Measurements from ENCODE around the gene DEFB132.
"Not testable (repeated sequence)": the region's sequence is repeated elsewhere in the genome, so short reads cannot be mapped to it uniquely, and the experiment has no call there.

DEFB132 gene

GRCh38 chr20:227439-228105 is 30.0 kb upstream of the DEFB132 start:
- no peak overlapping the region for H3K9ac ChIP-seq (ENCODE audit: low read depth, low read length)

GRCh38 chr20:235891-236290 is 21.6 kb upstream of the DEFB132 start:
- no peak overlapping the region for H3K9ac ChIP-seq (ENCODE audit: low read depth, low read length)
- H3K4me3 ChIP-seq (ENCODE audit: low read depth, low read length), result no peak overlapping the region
- H3K36me3 ChIP-seq (ENCODE audit: control insufficient read depth, insufficient read depth, low read length), result no peaks in the 10 kb centered on the region
- peaks cover 3% of the 10 kb centered on the region; the same call in 1 of the 2 replicates for H3K9me3 ChIP-seq (ENCODE audit: control insufficient read depth, insufficient read depth, low read length)
- H3K4me1 ChIP-seq (ENCODE audit: control insufficient read depth, insufficient read depth, low read length), result no peaks in the 10 kb centered on the region
- H3K27ac ChIP-seq (ENCODE audit: low read depth, low read length), result no peak overlapping the region
- H3K27me3 ChIP-seq (ENCODE audit: control insufficient read depth, insufficient read depth, low read length), result peaks cover 21% of the 10 kb centered on the region; the same call in 1 of the 2 replicates

More at GRCh38 chr20:227439-228105, 30.0 kb upstream of the DEFB132 start:
- H3K4me3 ChIP-seq (ENCODE audit: low read depth, low read length), result no peak overlapping the region
- H3K4me1 ChIP-seq (ENCODE audit: control insufficient read depth, insufficient read depth, low read length), result no peaks in the 10 kb centered on the region
- H3K9me3 ChIP-seq (ENCODE audit: control insufficient read depth, insufficient read depth, low read length), result peaks cover 5% of the 10 kb centered on the region
- no peak overlapping the region for H3K27ac ChIP-seq (ENCODE audit: low read depth, low read length)
- no peaks in the 10 kb centered on the region for H3K36me3 ChIP-seq (ENCODE audit: control insufficient read depth, insufficient read depth, low read length)
- H3K27me3 ChIP-seq (ENCODE audit: control insufficient read depth, insufficient read depth, low read length), result peaks cover 8% of the 10 kb centered on the region; the same call in 1 of the 2 replicates

GRCh38 chr20:237489-237888 is 20.0 kb upstream of the DEFB132 start:
- Histone ChIP-seq H3K36me3 (ENCODE audit: control insufficient read depth, insufficient read depth, low read length) (no peaks in the 10 kb centered on the region), H3K4me1 (ENCODE audit: control insufficient read depth, insufficient read depth, low read length) (no peaks in the 10 kb centered on the region), H3K27ac (ENCODE audit: low read depth, low read length) (no peak overlapping the region), H3K9me3 (ENCODE audit: control insufficient read depth, insufficient read depth, low read length) (no peaks in the 10 kb centered on the region), H3K27me3 (ENCODE audit: control insufficient read depth, insufficient read depth, low read length) (peaks cover 34% of the 10 kb centered on the region), H3K9ac (ENCODE audit: low read depth, low read length) (no peak overlapping the region), H3K4me3 (ENCODE audit: low read depth, low read length) (no peak overlapping the region)

- peaks cover 39% of the 10 kb centered on the region for H3K27me3 ChIP-seq (ENCODE audit: control insufficient read depth, insufficient read depth, low read length)
- H3K4me1 ChIP-seq (ENCODE audit: control insufficient read depth, insufficient read depth, low read length), result no peaks in the 10 kb centered on the region
- H3K4me3 ChIP-seq (ENCODE audit: low read depth, low read length), result no peak overlapping the region
- H3K9ac ChIP-seq (ENCODE audit: low read depth, low read length), result no peak overlapping the region
- H3K27ac ChIP-seq (ENCODE audit: low read depth, low read length), result no peak overlapping the region
- no peaks in the 10 kb centered on the region for H3K36me3 ChIP-seq (ENCODE audit: control insufficient read depth, insufficient read depth, low read length)
- H3K9me3 ChIP-seq (ENCODE audit: control insufficient read depth, insufficient read depth, low read length), result no peaks in the 10 kb centered on the region
These were observed 19.6 kb upstream of the DEFB132 start for GRCh38 chr20:237929-238328.

GRCh38 chr20:242905-243304 is 14.6 kb upstream of the DEFB132 start:
- H3K27ac ChIP-seq (ENCODE audit: low read depth, low read length), result no peak overlapping the region
- H3K4me3 ChIP-seq (ENCODE audit: low read depth, low read length), result no peak overlapping the region
- H3K27me3 ChIP-seq (ENCODE audit: control insufficient read depth, insufficient read depth, low read length), result peaks cover 69% of the 10 kb centered on the region
- no peaks in the 10 kb centered on the region for H3K36me3 ChIP-seq (ENCODE audit: control insufficient read depth, insufficient read depth, low read length)
- H3K4me1 ChIP-seq (ENCODE audit: control insufficient read depth, insufficient read depth, low read length), result no peaks in the 10 kb centered on the region
- no peaks in the 10 kb centered on the region for H3K9me3 ChIP-seq (ENCODE audit: control insufficient read depth, insufficient read depth, low read length)
- H3K9ac ChIP-seq (ENCODE audit: low read depth, low read length), result no peak overlapping the region

- H3K27ac ChIP-seq (ENCODE audit: low read depth, low read length), result peak overlapping the region; percentile 14
- H3K9me3 ChIP-seq (ENCODE audit: control insufficient read depth, insufficient read depth, low read length), result 0 out of 2 replicates have a peak, but pooled peaks cover 6% of the 10 kb centered on the region
- no peaks in the 10 kb centered on the region for H3K36me3 ChIP-seq (ENCODE audit: control insufficient read depth, insufficient read depth, low read length)
- H3K27me3 ChIP-seq (ENCODE audit: control insufficient read depth, insufficient read depth, low read length), result peaks cover 95% of the 10 kb centered on the region
- H3K4me3 ChIP-seq (ENCODE audit: low read depth, low read length), result no peak overlapping the region
- H3K4me1 ChIP-seq (ENCODE audit: control insufficient read depth, insufficient read depth, low read length), result peaks cover 12% of the 10 kb centered on the region
- no peak overlapping the region for H3K9ac ChIP-seq (ENCODE audit: low read depth, low read length)
These were observed 6.2 kb upstream of the DEFB132 start for GRCh38 chr20:251354-251753.

GRCh38 chr20:252801-253200 is 4.7 kb upstream of the DEFB132 start:
- H3K4me1 ChIP-seq (ENCODE audit: control insufficient read depth, insufficient read depth, low read length), result peaks cover 12% of the 10 kb centered on the region
- no peak overlapping the region for H3K4me3 ChIP-seq (ENCODE audit: low read depth, low read length)
- H3K9me3 ChIP-seq (ENCODE audit: control insufficient read depth, insufficient read depth, low read length), result 0 out of 2 replicates have a peak, but pooled peaks cover 6% of the 10 kb centered on the region
- no peak overlapping the region for H3K27ac ChIP-seq (ENCODE audit: low read depth, low read length)
- no peak overlapping the region for H3K9ac ChIP-seq (ENCODE audit: low read depth, low read length)
- no peaks in the 10 kb centered on the region for H3K36me3 ChIP-seq (ENCODE audit: control insufficient read depth, insufficient read depth, low read length)
- H3K27me3 ChIP-seq (ENCODE audit: control insufficient read depth, insufficient read depth, low read length), result peaks cover 95% of the 10 kb centered on the region

- Histone ChIP-seq H3K4me1 (ENCODE audit: control insufficient read depth, insufficient read depth, low read length) (peaks cover 12% of the 10 kb centered on the region), H3K27me3 (ENCODE audit: control insufficient read depth, insufficient read depth, low read length) (peaks cover 96% of the 10 kb centered on the region)
- not testable (repeated sequence) for H3K4me3 ChIP-seq (ENCODE audit: low read depth, low read length); H3K9ac ChIP-seq (ENCODE audit: low read depth, low read length); H3K36me3 ChIP-seq (ENCODE audit: control insufficient read depth, insufficient read depth, low read length); H3K9me3 ChIP-seq (ENCODE audit: control insufficient read depth, insufficient read depth, low read length); H3K27ac ChIP-seq (ENCODE audit: low read depth, low read length)
These were observed 4.1 kb upstream of the DEFB132 start for GRCh38 chr20:253447-253846.

GRCh38 chr20:258269-258858 is 840 bp downstream of the DEFB132 start:
- Histone ChIP-seq H3K4me3 (ENCODE audit: low read depth, low read length) (no peak overlapping the region), H3K4me1 (ENCODE audit: control insufficient read depth, insufficient read depth, low read length) (no peaks in the 10 kb centered on the region), H3K9me3 (ENCODE audit: control insufficient read depth, insufficient read depth, low read length) (no peaks in the 10 kb centered on the region), H3K27ac (ENCODE audit: low read depth, low read length) (no peak overlapping the region), H3K36me3 (ENCODE audit: control insufficient read depth, insufficient read depth, low read length) (no peaks in the 10 kb centered on the region), H3K27me3 (ENCODE audit: control insufficient read depth, insufficient read depth, low read length) (peaks cover 84% of the 10 kb centered on the region), H3K9ac (ENCODE audit: low read depth, low read length) (no peak overlapping the region)

- Histone ChIP-seq H3K27ac (ENCODE audit: low read depth, low read length) (no peak overlapping the region), H3K4me3 (ENCODE audit: low read depth, low read length) (no peak overlapping the region), H3K36me3 (ENCODE audit: control insufficient read depth, insufficient read depth, low read length) (no peaks in the 10 kb centered on the region), H3K4me1 (ENCODE audit: control insufficient read depth, insufficient read depth, low read length) (no peaks in the 10 kb centered on the region), H3K9me3 (ENCODE audit: control insufficient read depth, insufficient read depth, low read length) (no peaks in the 10 kb centered on the region), H3K27me3 (ENCODE audit: control insufficient read depth, insufficient read depth, low read length) (peaks cover 83% of the 10 kb centered on the region), H3K9ac (ENCODE audit: low read depth, low read length) (no peak overlapping the region)
These were observed 1.4 kb downstream of the DEFB132 start for GRCh38 chr20:258963-259362.

- H3K4me3 ChIP-seq (ENCODE audit: low read depth, low read length), result no peak overlapping the region
- peaks cover 76% of the 10 kb centered on the region for H3K27me3 ChIP-seq (ENCODE audit: control insufficient read depth, insufficient read depth, low read length)
These were observed 2.5 kb downstream of the DEFB132 start for GRCh38 chr20:259981-260380.

More at GRCh38 chr20:259981-260380, 2.5 kb downstream of the DEFB132 start:
- Histone ChIP-seq H3K9ac (ENCODE audit: low read depth, low read length) (no peak overlapping the region), H3K36me3 (ENCODE audit: control insufficient read depth, insufficient read depth, low read length) (no peaks in the 10 kb centered on the region), H3K9me3 (ENCODE audit: control insufficient read depth, insufficient read depth, low read length) (no peaks in the 10 kb centered on the region), H3K27ac (ENCODE audit: low read depth, low read length) (no peak overlapping the region), H3K4me1 (ENCODE audit: control insufficient read depth, insufficient read depth, low read length) (no peaks in the 10 kb centered on the region)
